C1 segment of cervical spinal cord (tissue), 14 donors: ENCODE measurements around the gene RASGRP2.
"Not testable (repeated sequence)": the region's sequence is repeated elsewhere in the genome, so short reads cannot be mapped to it uniquely, and the experiment has no call there.

ENCODE experiments used
- DNase-seq, 14 donors: peaks; one replicate each; lab custom pipeline; 2025; lab: John Stamatoyannopoulos, UW

Gene RASGRP2

GRCh38 chr11:64720640-64721358, 23.1 kb downstream of the RASGRP2 start:
- no peak for DNase-seq

GRCh38 chr11:64720167-64720566, 23.8 kb downstream of the RASGRP2 start:
- DNase-seq: no peak

DNA sequence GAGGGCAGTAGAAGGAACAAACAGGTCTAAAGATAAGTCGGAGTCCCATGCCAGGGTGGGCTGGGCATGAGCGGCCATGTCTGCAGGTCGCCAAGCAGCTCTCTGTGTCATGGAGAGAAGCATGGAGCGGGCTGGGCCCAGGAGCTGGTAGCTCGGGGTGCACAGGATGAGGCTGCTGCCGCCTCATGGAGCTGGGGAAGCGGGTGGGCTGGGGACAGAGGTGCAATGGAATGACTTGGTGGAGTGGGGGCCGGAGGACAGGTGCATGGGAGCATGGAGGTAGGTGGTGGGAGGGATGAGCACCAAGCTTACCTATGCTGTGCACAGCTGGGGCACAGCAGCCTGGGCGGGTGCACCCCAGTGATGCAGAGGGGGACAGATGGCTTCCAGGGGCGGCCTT, 24.5 kb downstream of the RASGRP2 start:
- DNase-seq: no peak

- DNase-seq: no peak
Observed at GRCh38 chr11:64718780-64719124, 25.2 kb downstream of the RASGRP2 start.

DNA sequence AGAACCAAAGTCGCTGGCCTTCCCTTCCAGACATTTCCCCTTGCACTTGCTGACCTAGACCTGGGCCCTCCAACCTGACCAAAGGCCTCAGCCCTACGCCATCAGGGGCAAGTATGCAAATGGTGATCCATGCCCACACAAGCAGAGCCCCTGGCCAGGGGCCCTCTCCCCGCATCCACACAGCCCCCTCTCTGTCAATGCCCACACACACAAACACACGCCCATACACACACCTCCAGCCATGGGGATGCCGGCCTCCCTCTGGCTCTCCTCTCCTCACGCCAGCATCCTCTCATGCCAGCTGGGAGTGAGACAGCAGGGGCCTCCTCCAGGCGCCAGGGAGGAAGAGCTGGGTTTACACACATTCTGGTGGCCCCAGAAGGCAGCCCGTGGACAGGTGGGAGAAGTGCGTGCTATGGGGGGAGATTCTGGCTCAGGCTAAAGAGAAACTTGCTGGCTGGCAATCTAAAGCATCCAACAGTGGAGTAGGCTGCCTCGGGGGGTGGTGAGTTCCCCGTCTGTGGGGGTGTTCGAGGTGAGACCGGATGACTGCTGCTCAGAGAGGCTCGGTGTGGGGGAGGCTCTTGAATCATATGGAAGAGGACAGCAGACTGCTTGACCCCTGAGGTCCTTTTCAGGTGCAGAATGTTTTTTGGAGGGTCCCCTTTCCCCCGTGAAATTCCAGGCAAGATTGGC, 25.7 kb downstream of the RASGRP2 start:
- peak in 1 of 14 donors; percentile 67 for DNase-seq

DNA sequence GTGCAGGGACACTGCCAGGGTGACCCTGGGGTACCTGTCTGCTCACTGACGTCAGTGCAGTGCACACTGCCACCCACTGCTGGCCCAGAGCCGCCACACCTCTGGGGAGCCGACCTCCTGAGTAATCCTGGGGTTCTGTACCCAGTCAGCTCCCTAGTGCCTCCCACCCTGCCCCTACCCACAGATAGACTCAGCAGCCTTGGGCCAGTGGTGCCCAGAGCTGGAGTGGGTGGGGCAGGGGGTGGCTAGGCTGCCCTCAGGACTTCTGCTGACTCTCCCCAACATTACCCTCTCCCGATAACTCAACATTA, 26.7 kb downstream of the RASGRP2 start:
- no peak for DNase-seq

DNA sequence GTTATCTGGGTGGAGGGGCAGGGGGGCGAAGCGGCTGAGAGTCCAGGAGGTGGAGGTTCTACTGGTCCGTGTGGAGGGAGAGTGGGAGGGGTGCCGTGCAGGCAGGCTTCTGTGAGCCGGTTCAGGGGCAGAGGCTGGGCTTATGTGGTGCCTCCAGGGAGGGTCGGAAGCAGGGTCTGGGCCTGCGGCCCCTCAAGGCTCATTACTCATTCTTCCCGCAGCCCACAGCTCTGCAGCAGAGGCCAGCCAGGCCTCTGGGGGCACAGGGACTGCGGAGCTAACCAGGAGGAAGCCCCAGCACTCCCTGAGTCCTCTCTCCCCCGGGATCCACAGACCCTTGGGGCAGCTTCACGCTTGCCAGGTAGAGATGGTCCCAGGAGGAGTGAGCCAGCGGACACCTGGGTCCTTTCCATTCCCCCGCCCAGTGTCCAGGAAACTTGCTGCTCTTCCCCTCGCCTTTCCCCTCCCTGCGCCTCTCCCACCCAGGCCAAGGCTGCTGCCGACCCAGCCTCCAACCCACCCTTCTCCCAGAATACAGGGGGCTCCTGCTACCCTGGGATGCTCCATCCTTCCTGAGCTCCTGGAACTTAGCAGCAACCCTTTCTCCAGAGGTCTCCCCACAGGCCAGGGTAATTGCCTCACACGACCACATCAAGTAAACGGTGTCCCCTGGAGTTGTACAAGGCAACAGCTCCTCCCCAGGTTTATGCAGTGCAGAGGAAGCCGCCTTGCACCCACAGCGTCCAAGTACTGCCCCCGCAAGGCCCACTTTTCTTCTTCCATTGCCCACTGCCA, 27.3 kb downstream of the RASGRP2 start:
- DNase-seq: no peak

GRCh38 chr11:64715756-64716472, 28.0 kb downstream of the RASGRP2 start:
- no peak for DNase-seq

- no peak for DNase-seq
Observed at GRCh38 chr11:64715110-64715509, 28.8 kb downstream of the RASGRP2 start.

GRCh38 chr11:64714666-64715065, 29.3 kb downstream of the RASGRP2 start:
- no peak for DNase-seq

GRCh38 chr11:64713781-64714363, 30.1 kb downstream of the RASGRP2 start:
- no peak for DNase-seq

- DNase-seq: no peak
Observed at GRCh38 chr11:64713016-64713707, 30.8 kb downstream of the RASGRP2 start.

- no peak for DNase-seq
Observed at GRCh38 chr11:64712430-64713015, 31.4 kb downstream of the RASGRP2 start.

DNA sequence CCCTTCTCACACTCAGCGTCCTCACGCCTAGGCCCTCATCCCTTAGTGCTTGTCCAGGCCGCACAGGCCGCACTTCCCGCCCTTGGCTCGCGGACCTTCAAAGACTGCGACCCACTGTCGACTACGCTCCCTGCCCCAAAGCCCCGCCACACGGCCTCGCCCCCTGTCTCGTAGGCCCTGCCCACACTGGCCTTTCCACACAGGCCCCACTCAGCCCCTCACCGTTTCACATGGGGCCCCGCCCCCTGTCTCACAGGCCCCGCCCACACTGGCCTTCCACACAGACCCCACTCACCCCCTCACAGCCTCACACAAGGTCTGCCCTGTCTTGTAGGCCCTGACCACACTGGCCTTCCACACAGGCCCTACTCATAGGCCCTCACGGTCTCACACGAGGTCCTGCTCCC, 32.0 kb downstream of the RASGRP2 start:
- DNase-seq: no peak

DNA sequence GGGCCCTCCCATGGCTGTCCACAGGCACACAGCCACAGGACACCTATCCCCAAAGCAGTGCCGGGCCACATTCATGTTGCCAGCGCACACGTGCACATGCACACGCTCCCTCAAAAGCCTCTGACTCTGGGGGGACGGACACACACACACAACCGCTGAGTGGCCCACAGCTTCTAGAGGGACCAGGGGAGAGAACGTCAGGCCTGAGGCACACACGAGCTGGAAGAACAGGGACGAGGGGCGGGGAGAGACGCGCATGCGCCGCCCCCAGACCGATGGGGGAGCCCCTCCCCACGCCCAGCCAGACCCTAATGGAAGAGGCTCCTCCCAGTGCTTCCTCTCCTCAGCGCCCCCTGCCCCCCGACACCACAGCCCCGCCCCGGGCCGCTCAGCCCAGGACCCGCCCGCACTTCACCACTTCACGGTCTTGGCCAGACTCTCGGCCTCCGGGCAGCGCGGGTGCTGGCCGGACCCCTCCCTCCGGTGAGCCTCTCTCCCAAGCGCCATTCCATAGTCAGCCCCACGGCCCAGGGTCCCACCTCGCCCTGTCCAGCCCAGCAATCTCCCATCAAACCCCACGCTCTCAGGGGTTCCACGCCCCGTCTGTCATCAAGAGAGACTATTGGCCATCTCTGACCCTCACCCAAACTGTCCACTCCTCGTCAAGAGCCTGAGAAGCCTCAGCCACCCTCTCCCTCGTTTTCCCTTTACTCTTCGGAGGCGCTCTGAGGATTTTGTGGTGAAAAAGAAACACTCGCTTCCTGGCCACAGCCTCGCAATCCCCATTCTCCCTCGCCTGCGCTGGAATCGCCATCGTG, 32.6 kb downstream of the RASGRP2 start:
- no peak for DNase-seq

GRCh38 chr11:64710418-64711137, 33.4 kb downstream of the RASGRP2 start:
- DNase-seq: no peak

DNA sequence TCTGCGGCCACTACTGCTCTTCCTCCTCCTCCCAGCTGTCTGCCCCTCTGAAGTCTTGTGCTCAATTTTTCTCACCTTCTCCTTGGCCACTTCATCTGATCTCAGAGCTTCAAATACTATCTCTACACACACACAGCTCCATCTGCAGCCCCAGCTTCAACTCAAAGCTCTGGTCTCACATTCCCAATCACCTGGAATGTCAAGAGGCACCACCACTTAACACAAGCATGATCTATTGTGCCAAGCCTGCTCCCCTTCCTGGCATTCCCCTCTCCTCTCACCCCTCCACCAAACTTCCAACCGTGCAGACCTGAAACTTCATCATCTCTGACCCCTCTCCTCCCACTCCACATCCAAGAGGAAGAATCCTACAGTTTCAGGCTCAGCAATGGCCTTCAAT, 38.4 kb downstream of the RASGRP2 start:
- no peak for DNase-seq

DNA sequence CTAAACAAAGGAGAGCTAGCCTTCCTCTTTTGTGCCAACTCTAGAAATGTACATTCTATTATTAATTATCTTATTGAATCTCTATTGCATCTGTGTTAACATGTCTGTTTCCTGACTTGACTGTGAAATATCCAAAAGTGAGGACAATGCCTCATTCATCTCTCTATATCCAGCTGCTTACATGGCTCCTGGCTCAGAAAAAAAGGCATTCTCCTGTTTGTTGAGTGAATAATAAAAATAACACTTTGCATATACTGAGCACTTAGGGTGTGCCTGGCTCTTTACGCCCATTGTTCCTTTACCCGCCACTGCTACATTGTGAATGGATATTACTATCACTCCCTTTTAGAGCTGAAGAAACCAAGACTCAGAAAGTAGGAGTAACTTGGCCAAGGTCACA, 40.9 kb downstream of the RASGRP2 start:
- DNase-seq: no peak

GRCh38 chr11:64701956-64702355, 42.0 kb downstream of the RASGRP2 start:
- not testable (repeated sequence) for DNase-seq
